ENCODE data around the gene CBX8. TPM values are rescaled to one million over a fixed set of nuclear protein-coding genes. Genes with fewer than 3 reads are reported as not detected.

The CBX8 gene
- total and polyA plus RNA-seq, 2 of the 13 experiments (the other 11 are each of a cell fraction or from before 2014, with no cell fraction given): 0.34 to 12.6 TPM

GRCh38 chr17:79818026-79818758 is 21.3 kb upstream of the CBX8 start (continued):
- TF ChIP-seq ZNF770 (CRISPR knock-in tag; IDR thresholded peaks at IDR 0.05): peak; percentile 65; the same call in 1 of the 2 replicates
- 0 out of 2 replicates have a peak, but pooled peaks have one; percentile 59 for TF ChIP-seq ZSCAN21 (CRISPR knock-in tag; IDR thresholded peaks at IDR 0.05; ENCODE audit: borderline replicate concordance)
- no peak for TF ChIP-seq YY1 (IDR thresholded peaks at IDR 0.05; ENCODE audit: insufficient read depth, insufficient replicate concordance, low read depth, low read length)
- no peak for TF ChIP-seq NFKB2 (CRISPR knock-in tag; IDR thresholded peaks at IDR 0.05; ENCODE audit: borderline replicate concordance)
- TF ChIP-seq ZNF263 (CRISPR knock-in tag; IDR thresholded peaks at IDR 0.05): peak; percentile 44; the same call in 1 of the 2 replicates
- peak; percentile 88; the same call in 1 of the 2 replicates for TF ChIP-seq ZSCAN25 (CRISPR knock-in tag; IDR thresholded peaks at IDR 0.05)
- no peak for TF ChIP-seq RAD51 (IDR thresholded peaks at IDR 0.05; ENCODE audit: borderline replicate concordance)
- TF ChIP-seq RFXANK (CRISPR knock-in tag; IDR thresholded peaks at IDR 0.05): no peak
- TF ChIP-seq ZBTB25 (CRISPR knock-in tag; IDR thresholded peaks at IDR 0.05): no peak
- TF ChIP-seq LBX2 (CRISPR knock-in tag; IDR thresholded peaks at IDR 0.05; ENCODE audit: borderline replicate concordance): no peak
- TF ChIP-seq ZNF704 (CRISPR knock-in tag; IDR thresholded peaks at IDR 0.05; ENCODE audit: borderline replicate concordance): no peak
- no peak for TF ChIP-seq THRA (CRISPR knock-in tag; IDR thresholded peaks at IDR 0.05; ENCODE audit: borderline replicate concordance)
- peak; percentile 49 for TF ChIP-seq ZNF883 (CRISPR knock-in tag; IDR thresholded peaks at IDR 0.05; ENCODE audit: not compliant biosample characterization)
- TF ChIP-seq STAT5B (CRISPR knock-in tag; IDR thresholded peaks at IDR 0.05): no peak
- peak; percentile 78 for TF ChIP-seq ARNTL (CRISPR knock-in tag; IDR thresholded peaks at IDR 0.05)
- TF ChIP-seq E2F5 (CRISPR knock-in tag; conservative IDR thresholded peaks at IDR 0.05): no peak
- TF ChIP-seq EZH2 (conservative IDR thresholded peaks at IDR 0.05; ENCODE audit: low read depth, low read length): no peak
- no peak for TF ChIP-seq FOXC1 (CRISPR knock-in tag; IDR thresholded peaks at IDR 0.05; ENCODE audit: borderline replicate concordance)
- TF ChIP-seq ZNF556 (CRISPR knock-in tag; IDR thresholded peaks at IDR 0.05; ENCODE audit: borderline replicate concordance): 0 out of 2 replicates have a peak, but pooled peaks have one; percentile 46
- TF ChIP-seq SPEN (CRISPR knock-in tag; IDR thresholded peaks at IDR 0.05; ENCODE audit: low read depth): peak; percentile 74
- TF ChIP-seq ZNF296 (CRISPR knock-in tag; conservative IDR thresholded peaks at IDR 0.05): no peak
- TF ChIP-seq NFKBIZ (CRISPR knock-in tag; IDR thresholded peaks at IDR 0.05): no peak

Data from HepG2 (cell line).